Measurements from ENCODE around the gene PSEN2.

PSEN2 gene

GRCh38 chr1:226915672-226915995 lies 45.2 kb downstream of the PSEN2 start:
- Histone ChIP-seq H3K9ac (ENCODE audit: low read length) (no peak overlapping the region), H3K36me3 (ENCODE audit: insufficient read depth, low read length) (no peaks in the 10 kb centered on the region), H3K27ac (ENCODE audit: low read depth, low read length, poor library complexity, severe bottlenecking) (no peak overlapping the region), H3K4me3 (ENCODE audit: low read depth, low read length, poor library complexity, severe bottlenecking) (no peak overlapping the region), H3K4me2 (ENCODE audit: low read length) (no peak overlapping the region), H4K20me1 (ENCODE audit: insufficient read depth, low read length) (no peaks in the 10 kb centered on the region), H3K79me2 (ENCODE audit: insufficient read depth, low read length) (no peaks in the 10 kb centered on the region), H3K9me3 (ENCODE audit: low read length) (no peaks in the 10 kb centered on the region), H3K27me3 (ENCODE audit: insufficient read depth, low read length) (peaks cover 4% of the 10 kb centered on the region; the same call in 1 of the 2 replicates), H2AFZ (ENCODE audit: low read length) (no peak overlapping the region), H3F3A (ENCODE audit: insufficient read depth, low read length) (no peaks in the 10 kb centered on the region), H3K9me2 (ENCODE audit: low read depth, low read length) (no peaks in the 10 kb centered on the region), H3K4me1 (ENCODE audit: insufficient read depth, low read length, severe bottlenecking) (no peaks in the 10 kb centered on the region)
- TF ChIP-seq CTCF (IDR thresholded peaks at IDR 0.05; ENCODE audit: low read length) (no peak), EZH2 (IDR thresholded peaks at IDR 0.05; ENCODE audit: borderline replicate concordance, low read length) (no peak)

GRCh38 chr1:226916497-226916896 lies 46.1 kb downstream of the PSEN2 start:
- TF ChIP-seq CTCF (IDR thresholded peaks at IDR 0.05; ENCODE audit: low read length) (no peak), EZH2 (IDR thresholded peaks at IDR 0.05; ENCODE audit: borderline replicate concordance, low read length) (no peak)
- H3K79me2 ChIP-seq (ENCODE audit: insufficient read depth, low read length), result no peaks in the 10 kb centered on the region
- H2AFZ ChIP-seq (ENCODE audit: low read length), result no peak overlapping the region
- no peaks in the 10 kb centered on the region for H4K20me1 ChIP-seq (ENCODE audit: insufficient read depth, low read length)
- peaks cover 4% of the 10 kb centered on the region; the same call in 1 of the 2 replicates for H3K27me3 ChIP-seq (ENCODE audit: insufficient read depth, low read length)
- no peak overlapping the region for H3K27ac ChIP-seq (ENCODE audit: low read depth, low read length, poor library complexity, severe bottlenecking)
- H3K36me3 ChIP-seq (ENCODE audit: insufficient read depth, low read length), result no peaks in the 10 kb centered on the region
- no peaks in the 10 kb centered on the region for H3K4me1 ChIP-seq (ENCODE audit: insufficient read depth, low read length, severe bottlenecking)
- no peaks in the 10 kb centered on the region for H3K9me2 ChIP-seq (ENCODE audit: low read depth, low read length)
- no peak overlapping the region for H3K4me2 ChIP-seq (ENCODE audit: low read length)
- H3K9ac ChIP-seq (ENCODE audit: low read length), result no peak overlapping the region
- no peaks in the 10 kb centered on the region for H3F3A ChIP-seq (ENCODE audit: insufficient read depth, low read length)
- no peaks in the 10 kb centered on the region for H3K9me3 ChIP-seq (ENCODE audit: low read length)
- no peak overlapping the region for H3K4me3 ChIP-seq (ENCODE audit: low read depth, low read length, poor library complexity, severe bottlenecking)

GRCh38 chr1:226919587-226919986 lies 49.2 kb downstream of the PSEN2 start:
- Histone ChIP-seq H2AFZ (ENCODE audit: low read length) (no peak overlapping the region), H3K27ac (ENCODE audit: low read depth, low read length, poor library complexity, severe bottlenecking) (no peak overlapping the region), H3K9me3 (ENCODE audit: low read length) (no peaks in the 10 kb centered on the region), H3K4me3 (ENCODE audit: low read depth, low read length, poor library complexity, severe bottlenecking) (no peak overlapping the region), H3K4me2 (ENCODE audit: low read length) (no peak overlapping the region), H3K79me2 (ENCODE audit: insufficient read depth, low read length) (no peaks in the 10 kb centered on the region), H3K9me2 (ENCODE audit: low read depth, low read length) (no peaks in the 10 kb centered on the region), H3K4me1 (ENCODE audit: insufficient read depth, low read length, severe bottlenecking) (no peaks in the 10 kb centered on the region), H3K27me3 (ENCODE audit: insufficient read depth, low read length) (peaks cover 8% of the 10 kb centered on the region; the same call in 1 of the 2 replicates), H4K20me1 (ENCODE audit: insufficient read depth, low read length) (no peaks in the 10 kb centered on the region), H3F3A (ENCODE audit: insufficient read depth, low read length) (no peaks in the 10 kb centered on the region), H3K36me3 (ENCODE audit: insufficient read depth, low read length) (no peaks in the 10 kb centered on the region), H3K9ac (ENCODE audit: low read length) (no peak overlapping the region)
- TF ChIP-seq CTCF (IDR thresholded peaks at IDR 0.05; ENCODE audit: low read length) (no peak), EZH2 (IDR thresholded peaks at IDR 0.05; ENCODE audit: borderline replicate concordance, low read length) (no peak)
